ENCODE data around the gene EPS8L2. TPM values are rescaled to one million over a fixed set of nuclear protein-coding genes. Genes with fewer than 3 reads are reported as not detected.

Gene EPS8L2
- total RNA-seq, 1 experiment from 2014 or later: 92.8 TPM

DNA sequence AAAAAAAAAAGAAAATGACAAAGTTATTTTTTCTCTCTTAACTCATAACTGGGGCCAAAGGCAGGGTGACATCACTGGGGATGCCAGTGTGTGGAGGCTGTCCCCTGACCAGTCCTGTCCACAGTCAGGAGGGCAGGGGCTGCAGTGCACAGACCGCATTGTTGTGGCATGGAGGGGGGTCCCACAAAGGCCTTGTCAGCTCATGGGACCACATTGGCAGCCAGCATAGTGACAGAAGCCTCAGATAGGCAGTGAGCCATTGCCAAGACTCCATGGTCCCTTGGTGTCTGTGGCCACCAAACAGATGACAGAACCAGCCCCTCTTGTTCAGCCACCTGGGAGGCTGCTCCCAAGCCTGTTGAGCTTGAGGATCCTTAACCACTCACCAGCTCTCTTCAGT, 6.3 kb upstream of the EPS8L2 start:
- H3K36me3 Mint-ChIP-seq (ENCODE audit: insufficient read depth in 1 of 3, low read depth in 3 of 3): peaks cover 2 to 12% (median 12%) of the 10 kb centered on the region in 3 experiments; a peak in 5 of 7 replicates
- H3K4me1 Mint-ChIP-seq: peaks cover 12 to 23% of the 10 kb centered on the region in 2 experiments
- Histone ChIP-seq H3K56ac (ENCODE audit: insufficient read length, low read depth, low read length) (no peak overlapping the region), H3K18ac (ENCODE audit: insufficient read length, low read depth, low read length) (no peak overlapping the region), H3K9me3 (ENCODE audit: control insufficient read depth, low read depth, low read length) (no peaks in the 10 kb centered on the region), H2BK15ac (ENCODE audit: low read depth, low read length) (no peak overlapping the region), H3K79me1 (ENCODE audit: insufficient read depth, low read depth, low read length, poor library complexity, severe bottlenecking) (no peaks in the 10 kb centered on the region), H2AK5ac (ENCODE audit: insufficient read length, low read length) (no peak overlapping the region), H3K9ac (ENCODE audit: extremely low read depth, insufficient read length, low read length) (no peak overlapping the region), H3T11ph (ENCODE audit: low read length) (no peak overlapping the region), H3K14ac (ENCODE audit: insufficient read depth, low read length) (no peak overlapping the region), H2AFZ (ENCODE audit: low read length) (no peak overlapping the region), H4K20me1 (ENCODE audit: control insufficient read depth, insufficient read depth, insufficient read length) (no peaks in the 10 kb centered on the region), H2BK120ac (ENCODE audit: low read depth, low read length, poor library complexity, severe bottlenecking) (no peak overlapping the region), H4K5ac (ENCODE audit: insufficient read length, low read depth, low read length) (no peak overlapping the region), H2BK5ac (ENCODE audit: insufficient read length, low read length) (no peak overlapping the region), H3K27ac (ENCODE audit: insufficient read length, low read depth, low read length) (no peak overlapping the region), H4K91ac (ENCODE audit: insufficient read length, low read depth, low read length) (no peak overlapping the region), H4K8ac (replicated peaks; ENCODE audit: insufficient read length, low read depth, low read length) (no peak overlapping the region), H3K23me2 (ENCODE audit: insufficient read length, low read depth, low read length, poor library complexity, severe bottlenecking) (no peaks in the 10 kb centered on the region), H3K79me2 (ENCODE audit: insufficient read depth, low read length) (no peaks in the 10 kb centered on the region), H3K4me1 (ENCODE audit: insufficient read depth, low read length) (peaks cover 8% of the 10 kb centered on the region; the same call in 1 of the 2 replicates), H2BK20ac (ENCODE audit: low read depth, low read length, poor library complexity, severe bottlenecking) (no peak overlapping the region), H3K23ac (ENCODE audit: insufficient read length, low read depth, low read length) (no peak overlapping the region), H3K4me2 (ENCODE audit: insufficient read depth, insufficient read length, low read length) (no peak overlapping the region), H2BK12ac (ENCODE audit: insufficient read length, low read depth, low read length) (no peak overlapping the region), H3K4ac (ENCODE audit: low read depth, low read length) (no peak overlapping the region), H3K27me3 (ENCODE audit: insufficient read depth, low read length) (no peaks in the 10 kb centered on the region)
- peak overlapping the region in 1 of 3 experiments; percentile 48; a peak in 1 of 7 replicates for H3K27ac Mint-ChIP-seq
- TF ChIP-seq, protein P1, sequence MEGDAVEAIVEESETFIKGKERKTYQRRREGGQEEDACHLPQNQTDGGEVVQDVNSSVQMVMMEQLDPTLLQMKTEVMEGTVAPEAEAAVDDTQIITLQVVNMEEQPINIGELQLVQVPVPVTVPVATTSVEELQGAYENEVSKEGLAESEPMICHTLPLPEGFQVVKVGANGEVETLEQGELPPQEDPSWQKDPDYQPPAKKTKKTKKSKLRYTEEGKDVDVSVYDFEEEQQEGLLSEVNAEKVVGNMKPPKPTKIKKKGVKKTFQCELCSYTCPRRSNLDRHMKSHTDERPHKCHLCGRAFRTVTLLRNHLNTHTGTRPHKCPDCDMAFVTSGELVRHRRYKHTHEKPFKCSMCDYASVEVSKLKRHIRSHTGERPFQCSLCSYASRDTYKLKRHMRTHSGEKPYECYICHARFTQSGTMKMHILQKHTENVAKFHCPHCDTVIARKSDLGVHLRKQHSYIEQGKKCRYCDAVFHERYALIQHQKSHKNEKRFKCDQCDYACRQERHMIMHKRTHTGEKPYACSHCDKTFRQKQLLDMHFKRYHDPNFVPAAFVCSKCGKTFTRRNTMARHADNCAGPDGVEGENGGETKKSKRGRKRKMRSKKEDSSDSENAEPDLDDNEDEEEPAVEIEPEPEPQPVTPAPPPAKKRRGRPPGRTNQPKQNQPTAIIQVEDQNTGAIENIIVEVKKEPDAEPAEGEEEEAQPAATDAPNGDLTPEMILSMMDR (conservative IDR thresholded peaks at IDR 0.05): no peak
- no peak overlapping the region for H3K4me3 Mint-ChIP-seq
- WGBS (ENCODE audit: extremely low coverage, insufficient read length, low lambda C conversion rate): no CpG with 5 or more reads among the region's 1 CpG
- H3K9me3 Mint-ChIP-seq: no peaks in the 10 kb centered on the region
- H3K27me3 Mint-ChIP-seq (ENCODE audit: low read depth): no peaks in the 10 kb centered on the region
- DNase-seq: no peak
